Measurements from ENCODE around the gene RHOT1.

GRCh38 chr17:32241640-32242039, 99.3 kb downstream of the RHOT1 start:
- TF ChIP-seq CTCF (IDR thresholded peaks at IDR 0.05) (no peak), EZH2 (IDR thresholded peaks at IDR 0.05) (no peak)

All from neural progenitor cell (in vitro differentiated cells).